HG02610 (cell line): ENCODE data around the gene KCTD1.
A peak's percentile ranks its signal among the peaks of the same experiment; 100 is the strongest.
"Not testable (repeated sequence)": the region's sequence is repeated elsewhere in the genome, so short reads cannot be mapped to it uniquely, and the experiment has no call there.

Experiments used
- ATAC-seq: cut with Tn5 transposase; IDR thresholded peaks from one replicate; pipeline ENCODE4 v1.9.1; 2021; ENCODE audit warnings: mild to moderate bottlenecking, moderate library complexity; ENCODE audit not compliant: unreplicated experiment

The KCTD1 gene

GRCh38 chr18:26458526-26459232 is 89.7 kb downstream of the KCTD1 start:
- ATAC-seq = peak; percentile 77

- no peak for ATAC-seq
Measured at GRCh38 chr18:26457611-26458353, 90.6 kb downstream of the KCTD1 start.

- no peak for ATAC-seq
Measured at GRCh38 chr18:26457195-26457594, 91.2 kb downstream of the KCTD1 start.

- ATAC-seq = no peak
Measured at GRCh38 chr18:26456070-26456491, 92.3 kb downstream of the KCTD1 start.

GRCh38 chr18:26455639-26456038 is 92.7 kb downstream of the KCTD1 start:
- no peak for ATAC-seq

GRCh38 chr18:26454616-26455015 is 93.7 kb downstream of the KCTD1 start:
- no peak for ATAC-seq

GRCh38 chr18:26454192-26454591 is 94.2 kb downstream of the KCTD1 start:
- ATAC-seq = no peak

- no peak for ATAC-seq
Measured at GRCh38 chr18:26453386-26453901, 94.9 kb downstream of the KCTD1 start.

GRCh38 chr18:26450989-26451682 is 97.2 kb downstream of the KCTD1 start:
- no peak for ATAC-seq

GRCh38 chr18:26448714-26449159 is 99.6 kb downstream of the KCTD1 start:
- no peak for ATAC-seq

- ATAC-seq = no peak
Measured at GRCh38 chr18:26443853-26444252, 104.5 kb downstream of the KCTD1 start.

- no peak for ATAC-seq
Measured at GRCh38 chr18:26442126-26442525, 106.2 kb downstream of the KCTD1 start.

GRCh38 chr18:26440644-26441043 is 107.7 kb downstream of the KCTD1 start:
- ATAC-seq = no peak

- ATAC-seq = no peak
Measured at GRCh38 chr18:26439537-26439936, 108.8 kb downstream of the KCTD1 start.

- peak; percentile 99 for ATAC-seq
Measured at GRCh38 chr18:26438980-26439379, 109.4 kb downstream of the KCTD1 start.

- ATAC-seq = not testable (repeated sequence)
Measured at GRCh38 chr18:26437634-26438033, 110.7 kb downstream of the KCTD1 start.

- ATAC-seq = no peak
Measured at GRCh38 chr18:26436176-26437051, 111.9 kb downstream of the KCTD1 start.

GRCh38 chr18:26435415-26436095 is 112.8 kb downstream of the KCTD1 start:
- ATAC-seq = no peak

GRCh38 chr18:26434887-26435286 is 113.5 kb downstream of the KCTD1 start:
- no peak for ATAC-seq
